HAP-1 (cell line): ENCODE measurements around the gene MAGI2.
A peak's percentile ranks its signal among the peaks of the same experiment; 100 is the strongest.

Experiments
- DNase-seq, 2 experiments: peaks; one replicate each; pipeline ENCODE4 v3.0.0-alpha.2; 2016 to 2020; ENCODE audit warnings: low spot score in 2 of 2
- H3K27me3 ChIP-seq: fragments of 250-450 bp; sonication (Bioruptor Pico); 2 replicates; pipeline ENCODE4 v1.5.1; 2020; ENCODE audit warnings: low read depth, mild to moderate bottlenecking, moderate library complexity
- H3K36me3 ChIP-seq: fragments of 250-450 bp; sonication (Bioruptor Pico); replicated peaks from 2 replicates; pipeline ENCODE4 v1.5.1; 2020; ENCODE audit warnings: mild to moderate bottlenecking
- H3K4me1 ChIP-seq: fragments of 250-450 bp; sonication (Bioruptor Pico); 2 replicates; pipeline ENCODE4 v1.5.1; 2020; ENCODE audit warnings: mild to moderate bottlenecking
- H3K4me3 ChIP-seq: fragments of 250-450 bp; sonication (Bioruptor Pico); 2 replicates; pipeline ENCODE4 v1.5.1; 2020; ENCODE audit warnings: mild to moderate bottlenecking, moderate library complexity
- H3K9me3 ChIP-seq: fragments of 250-450 bp; sonication (Bioruptor Pico); 2 replicates; pipeline ENCODE4 v1.5.1; 2020; ENCODE audit warnings: mild to moderate bottlenecking, moderate library complexity
- in situ Hi-C: fragments of 300-500 bp; cut with MboI; formaldehyde crosslinking; loops from 3 replicates; pipeline ENCODE4 v1.14.3; 2020; ENCODE audit warnings: low sequenced_read_pairs, inconsistent platforms, mixed read lengths

The MAGI2 gene

GRCh38 chr7:78863281-78863680, 590.2 kb downstream of the MAGI2 start:
- Histone ChIP-seq H3K36me3 (no peaks in the 10 kb centered on the region), H3K4me3 (no peak overlapping the region), H3K27me3 (no peaks in the 10 kb centered on the region), H3K9me3 (no peaks in the 10 kb centered on the region), H3K4me1 (peaks cover 5% of the 10 kb centered on the region)
- in situ Hi-C loops, result no loop called here
- peak in 1 of 2 experiments; percentile 10 for DNase-seq

- in situ Hi-C loops, result no loop called here
- no peak for DNase-seq
- H3K4me1 ChIP-seq, result peaks cover 5% of the 10 kb centered on the region
- H3K4me3 ChIP-seq, result no peak overlapping the region
- no peaks in the 10 kb centered on the region for H3K27me3 ChIP-seq
- H3K9me3 ChIP-seq, result no peaks in the 10 kb centered on the region
- H3K36me3 ChIP-seq, result no peaks in the 10 kb centered on the region
These were observed 591.0 kb downstream of the MAGI2 start for GRCh38 chr7:78862411-78862900.

- Histone ChIP-seq H3K27me3 (no peaks in the 10 kb centered on the region; the same call in 1 of the 2 replicates), H3K4me1 (no peaks in the 10 kb centered on the region), H3K9me3 (no peaks in the 10 kb centered on the region), H3K4me3 (no peak overlapping the region), H3K36me3 (no peaks in the 10 kb centered on the region)
- in situ Hi-C loops, result no loop called here
- DNase-seq, result no peak
These were observed 600.5 kb downstream of the MAGI2 start for GRCh38 chr7:78852951-78853350.

- no peak overlapping the region for H3K4me3 ChIP-seq
- H3K9me3 ChIP-seq, result no peaks in the 10 kb centered on the region
- in situ Hi-C loops, result no loop called here
- DNase-seq, result no peak
- H3K27me3 ChIP-seq, result no peaks in the 10 kb centered on the region; the same call in 1 of the 2 replicates
- H3K4me1 ChIP-seq, result no peaks in the 10 kb centered on the region
- H3K36me3 ChIP-seq, result no peaks in the 10 kb centered on the region
These were observed 603.2 kb downstream of the MAGI2 start for GRCh38 chr7:78850093-78850740.

GRCh38 chr7:78845155-78845554, 608.3 kb downstream of the MAGI2 start:
- Histone ChIP-seq H3K4me1 (no peaks in the 10 kb centered on the region), H3K27me3 (no peaks in the 10 kb centered on the region), H3K9me3 (no peaks in the 10 kb centered on the region), H3K36me3 (no peaks in the 10 kb centered on the region), H3K4me3 (no peak overlapping the region)
- in situ Hi-C loops, result no loop called here
- no peak for DNase-seq

- no peak for DNase-seq
- Histone ChIP-seq H3K4me1 (no peaks in the 10 kb centered on the region), H3K36me3 (no peaks in the 10 kb centered on the region), H3K9me3 (peaks cover 2% of the 10 kb centered on the region; the same call in 1 of the 2 replicates), H3K27me3 (no peaks in the 10 kb centered on the region), H3K4me3 (no peak overlapping the region)
- in situ Hi-C loops, result no loop called here
These were observed 611.4 kb downstream of the MAGI2 start for GRCh38 chr7:78842068-78842467.

- Histone ChIP-seq H3K9me3 (peaks cover 2% of the 10 kb centered on the region; the same call in 1 of the 2 replicates), H3K36me3 (no peaks in the 10 kb centered on the region), H3K4me3 (no peak overlapping the region), H3K27me3 (no peaks in the 10 kb centered on the region), H3K4me1 (no peaks in the 10 kb centered on the region)
- in situ Hi-C loops, result no loop called here
- DNase-seq, result no peak
These were observed 617.6 kb downstream of the MAGI2 start for GRCh38 chr7:78835897-78836296.

- H3K36me3 ChIP-seq, result no peaks in the 10 kb centered on the region
These were observed 625.1 kb downstream of the MAGI2 start for GRCh38 chr7:78828317-78828716.

GRCh38 chr7:78803501-78804127, 649.9 kb downstream of the MAGI2 start:
- H3K27me3 ChIP-seq, result no peaks in the 10 kb centered on the region

More at GRCh38 chr7:78828317-78828716, 625.1 kb downstream of the MAGI2 start:
- Histone ChIP-seq H3K4me1 (no peaks in the 10 kb centered on the region), H3K9me3 (no peaks in the 10 kb centered on the region), H3K4me3 (no peak overlapping the region), H3K27me3 (no peaks in the 10 kb centered on the region)
- no peak for DNase-seq
- in situ Hi-C loops, result no loop called here

GRCh38 chr7:78794101-78794500, 659.4 kb downstream of the MAGI2 start:
- no peaks in the 10 kb centered on the region for H3K36me3 ChIP-seq
- no peaks in the 10 kb centered on the region for H3K27me3 ChIP-seq
- no peak for DNase-seq
- no peaks in the 10 kb centered on the region for H3K9me3 ChIP-seq
- in situ Hi-C loops, result no loop called here
- H3K4me3 ChIP-seq, result no peak overlapping the region
- H3K4me1 ChIP-seq, result no peaks in the 10 kb centered on the region

More at GRCh38 chr7:78803501-78804127, 649.9 kb downstream of the MAGI2 start:
- in situ Hi-C loops, result no loop called here
- DNase-seq, result no peak
- Histone ChIP-seq H3K4me1 (no peaks in the 10 kb centered on the region), H3K36me3 (no peaks in the 10 kb centered on the region), H3K9me3 (no peaks in the 10 kb centered on the region), H3K4me3 (no peak overlapping the region)

GRCh38 chr7:78792624-78793023, 660.8 kb downstream of the MAGI2 start:
- no peak for DNase-seq
- in situ Hi-C loops, result no loop called here
- Histone ChIP-seq H3K36me3 (no peaks in the 10 kb centered on the region), H3K4me3 (no peak overlapping the region), H3K9me3 (no peaks in the 10 kb centered on the region), H3K27me3 (no peaks in the 10 kb centered on the region), H3K4me1 (no peaks in the 10 kb centered on the region)

GRCh38 chr7:78792006-78792405, 661.5 kb downstream of the MAGI2 start:
- in situ Hi-C loops, result no loop called here
- Histone ChIP-seq H3K4me3 (no peak overlapping the region), H3K36me3 (no peaks in the 10 kb centered on the region), H3K9me3 (no peaks in the 10 kb centered on the region), H3K4me1 (no peaks in the 10 kb centered on the region), H3K27me3 (no peaks in the 10 kb centered on the region)
- DNase-seq, result no peak

GRCh38 chr7:78788464-78788863, 665.0 kb downstream of the MAGI2 start:
- in situ Hi-C loops, result no loop called here

GRCh38 chr7:78787854-78788253, 665.6 kb downstream of the MAGI2 start:
- Histone ChIP-seq H3K9me3 (no peaks in the 10 kb centered on the region), H3K4me1 (no peaks in the 10 kb centered on the region), H3K4me3 (no peak overlapping the region), H3K27me3 (no peaks in the 10 kb centered on the region), H3K36me3 (no peaks in the 10 kb centered on the region)
- in situ Hi-C loops, result no loop called here
- no peak for DNase-seq

More at GRCh38 chr7:78788464-78788863, 665.0 kb downstream of the MAGI2 start:
- DNase-seq, result no peak
- Histone ChIP-seq H3K27me3 (no peaks in the 10 kb centered on the region), H3K9me3 (no peaks in the 10 kb centered on the region), H3K36me3 (no peaks in the 10 kb centered on the region), H3K4me3 (no peak overlapping the region), H3K4me1 (no peaks in the 10 kb centered on the region)
